OCI-M2 (cell line): ENCODE results near the gene GEN1.

Experiments used
- DNase-seq: peaks from one replicate; lab custom pipeline; 2025; ENCODE audit not compliant: unreplicated experiment; lab: John Stamatoyannopoulos, UW

Gene GEN1

DNA sequence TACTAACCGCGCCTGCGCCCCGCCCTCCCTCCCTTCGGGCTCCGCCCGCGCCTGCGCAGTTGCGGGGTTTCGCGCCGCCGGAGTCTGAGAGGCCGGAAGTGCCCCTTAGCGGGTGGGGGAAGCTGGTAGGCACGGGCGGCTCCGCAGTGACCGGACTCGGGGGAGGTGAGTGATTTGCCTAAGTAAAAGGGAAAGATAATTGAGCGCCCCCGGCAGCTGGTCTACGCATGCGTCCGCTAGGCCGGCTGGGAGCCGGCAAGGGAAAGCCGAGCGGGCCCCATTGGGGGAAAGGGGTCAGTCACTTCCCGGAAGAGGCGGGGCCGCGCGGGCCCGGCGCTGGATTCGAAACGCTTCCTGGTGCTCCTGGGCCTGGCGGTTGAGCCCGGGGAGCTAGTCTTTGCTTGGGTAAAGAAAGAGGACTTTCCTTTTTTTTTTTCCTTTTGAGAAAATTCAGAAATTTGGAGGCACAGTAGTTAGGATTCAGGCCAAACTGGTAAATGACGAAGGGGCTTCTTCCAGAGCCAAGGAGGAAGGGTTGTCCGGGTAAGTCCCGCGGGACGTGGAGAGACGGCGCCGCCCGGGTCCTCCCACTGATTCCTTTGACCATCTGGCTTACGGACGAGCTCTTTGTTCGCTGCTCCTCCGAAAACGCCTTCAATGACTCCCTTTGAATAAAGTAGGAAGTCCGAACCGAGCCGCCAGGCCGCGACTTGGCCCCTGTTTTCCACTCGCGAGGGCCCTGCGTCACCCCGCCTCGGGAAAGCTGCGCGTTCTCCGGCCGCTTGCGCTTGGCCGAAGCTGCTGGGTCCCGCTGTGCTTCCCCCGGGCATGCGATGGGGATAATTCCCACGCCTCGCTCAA lies at the start of gene GEN1, which contains the start of gene SMC6:
Gene GEN1, plus strand, starts transcription at position 336 of the 861 bp plus-strand sequence. CDS start 5,806 bp downstream, outside the sequence.
Gene SMC6, minus strand, starts transcription at position 8 of the 861 bp plus-strand sequence. CDS start 7,864 bp downstream, outside the sequence.
- DNase-seq = peak; percentile 67

GRCh38 chr2:17706845-17707244 lies 47.1 kb upstream of the GEN1 start:
- no peak for DNase-seq

- DNase-seq = no peak
These were observed 45.4 kb upstream of the GEN1 start for GRCh38 chr2:17708501-17708900.

DNA sequence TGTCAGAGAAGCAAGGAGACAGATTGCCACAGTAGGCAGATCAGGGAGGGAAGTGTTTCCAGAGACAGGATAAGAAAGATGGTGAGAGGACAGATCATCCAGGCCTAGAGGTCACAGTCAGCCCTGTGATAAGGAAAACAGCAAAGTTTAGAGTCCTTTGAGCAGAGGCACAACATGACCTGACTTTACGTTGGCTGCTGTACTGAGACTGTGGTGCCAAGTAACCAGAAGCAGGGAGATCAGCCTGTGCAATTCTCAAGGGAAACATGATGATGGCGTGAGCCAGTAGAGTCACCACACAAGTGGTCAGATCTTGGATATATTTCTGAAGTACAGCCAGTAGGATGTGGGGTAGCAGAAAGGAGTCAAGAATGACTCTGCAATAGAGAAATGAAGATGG lies 44.0 kb upstream of the GEN1 start:
- DNase-seq = no peak

- DNase-seq = no peak
These were observed 43.2 kb upstream of the GEN1 start for GRCh38 chr2:17710547-17711248.

DNA sequence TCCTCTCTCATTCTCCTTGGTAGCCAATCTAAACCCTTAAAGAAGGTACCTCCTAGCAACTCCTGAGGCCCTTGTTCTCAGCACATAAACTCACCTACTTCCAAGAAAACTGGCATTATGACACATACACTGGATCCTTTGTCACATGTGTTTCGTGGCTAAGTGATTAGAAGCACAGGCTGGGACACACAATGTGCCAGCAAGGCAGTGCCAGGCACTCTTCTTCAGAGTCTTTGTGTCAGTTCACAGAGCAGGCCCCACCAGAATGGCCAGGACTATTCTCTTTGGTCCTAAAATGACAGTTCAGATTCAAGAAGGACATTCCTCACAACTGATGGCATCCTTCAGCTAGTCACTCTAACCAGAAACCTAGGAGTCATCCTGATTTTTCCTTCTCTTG lies 40.6 kb upstream of the GEN1 start:
- no peak for DNase-seq

DNA sequence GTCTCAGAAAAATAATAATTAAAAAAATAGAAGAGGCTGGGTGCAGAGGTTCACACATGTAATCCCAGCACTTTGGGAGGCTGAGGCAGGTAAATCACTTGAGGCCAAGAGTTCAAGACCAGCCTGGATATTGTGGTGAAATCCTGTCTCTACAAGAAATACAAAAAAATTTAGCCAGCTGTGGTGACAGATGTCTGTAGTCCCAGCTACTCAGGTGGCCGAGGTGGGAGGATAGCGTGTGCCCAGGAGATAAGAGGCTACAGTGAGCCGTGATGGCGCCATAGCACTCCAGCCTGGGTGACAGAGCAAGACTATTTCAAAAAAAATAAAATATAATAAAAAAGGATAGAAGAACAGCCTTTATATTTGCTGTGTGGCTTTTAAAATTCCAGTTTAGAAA lies 36.3 kb upstream of the GEN1 start:
- DNase-seq = no peak

- DNase-seq = no peak
These were observed 35.2 kb upstream of the GEN1 start for GRCh38 chr2:17718689-17719088.

GRCh38 chr2:17719562-17720371 lies 34.2 kb upstream of the GEN1 start:
- DNase-seq = no peak

- DNase-seq = no peak
These were observed 25.7 kb upstream of the GEN1 start for GRCh38 chr2:17728210-17728609.

DNA sequence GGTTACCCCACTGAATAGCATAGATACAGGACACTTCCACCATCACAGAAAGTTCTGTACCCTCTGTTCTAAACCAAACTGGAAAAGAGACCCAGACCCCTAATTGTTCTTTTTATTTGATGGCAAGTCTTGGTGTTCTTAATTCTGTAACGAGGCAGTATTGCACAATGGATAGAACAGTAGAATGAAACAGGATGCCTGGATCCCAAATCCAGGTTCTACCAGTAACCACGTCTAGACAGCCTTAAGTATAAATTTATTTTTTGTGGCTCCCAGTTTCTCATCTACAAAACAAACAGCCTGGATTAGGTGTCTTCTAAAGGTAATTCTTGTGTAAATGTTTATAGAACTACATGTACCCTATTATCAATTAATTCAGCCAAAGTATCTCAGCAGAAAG lies 24.1 kb upstream of the GEN1 start:
- no peak for DNase-seq

DNA sequence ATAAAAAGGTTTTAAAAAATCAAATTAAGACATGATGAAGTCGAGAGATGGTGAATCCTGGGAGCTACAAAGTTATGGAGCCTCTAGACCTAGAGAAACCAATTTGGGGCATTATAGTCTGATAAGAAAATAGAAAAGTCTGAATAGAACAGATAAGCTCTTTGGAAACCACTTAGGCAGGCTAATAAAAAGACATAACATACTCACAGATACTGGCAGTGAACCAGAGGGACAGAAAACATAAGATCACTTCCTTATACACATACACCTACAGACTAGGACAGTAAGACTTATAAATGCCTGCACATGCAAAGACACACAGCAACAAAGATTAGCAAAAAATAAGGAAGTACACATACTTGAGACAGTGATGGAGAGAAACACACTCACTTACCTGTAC lies 20.3 kb upstream of the GEN1 start:
- DNase-seq = no peak

DNA sequence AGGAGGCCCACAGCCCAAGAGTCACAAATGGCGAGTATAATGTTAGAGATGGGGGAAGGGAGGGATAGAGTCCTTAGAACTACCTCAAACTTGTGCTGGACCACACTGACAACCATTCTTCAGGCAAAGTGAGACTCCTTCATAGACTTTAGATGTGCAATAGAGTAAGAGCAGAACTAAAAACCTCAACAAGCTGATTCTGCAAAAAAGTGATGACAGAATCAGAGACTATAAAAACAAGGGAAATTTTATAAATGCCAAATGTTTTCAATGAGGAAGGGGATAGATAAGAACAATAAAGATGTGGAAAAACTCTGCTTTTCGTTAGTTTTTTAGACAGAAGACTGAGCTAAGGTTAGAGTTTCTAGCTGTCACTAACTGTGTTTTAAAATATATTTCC lies 18.1 kb upstream of the GEN1 start:
- DNase-seq = no peak

- no peak for DNase-seq
These were observed 16.9 kb upstream of the GEN1 start for GRCh38 chr2:17736989-17737388.

- DNase-seq = no peak
These were observed 13.7 kb upstream of the GEN1 start for GRCh38 chr2:17740203-17740602.

DNA sequence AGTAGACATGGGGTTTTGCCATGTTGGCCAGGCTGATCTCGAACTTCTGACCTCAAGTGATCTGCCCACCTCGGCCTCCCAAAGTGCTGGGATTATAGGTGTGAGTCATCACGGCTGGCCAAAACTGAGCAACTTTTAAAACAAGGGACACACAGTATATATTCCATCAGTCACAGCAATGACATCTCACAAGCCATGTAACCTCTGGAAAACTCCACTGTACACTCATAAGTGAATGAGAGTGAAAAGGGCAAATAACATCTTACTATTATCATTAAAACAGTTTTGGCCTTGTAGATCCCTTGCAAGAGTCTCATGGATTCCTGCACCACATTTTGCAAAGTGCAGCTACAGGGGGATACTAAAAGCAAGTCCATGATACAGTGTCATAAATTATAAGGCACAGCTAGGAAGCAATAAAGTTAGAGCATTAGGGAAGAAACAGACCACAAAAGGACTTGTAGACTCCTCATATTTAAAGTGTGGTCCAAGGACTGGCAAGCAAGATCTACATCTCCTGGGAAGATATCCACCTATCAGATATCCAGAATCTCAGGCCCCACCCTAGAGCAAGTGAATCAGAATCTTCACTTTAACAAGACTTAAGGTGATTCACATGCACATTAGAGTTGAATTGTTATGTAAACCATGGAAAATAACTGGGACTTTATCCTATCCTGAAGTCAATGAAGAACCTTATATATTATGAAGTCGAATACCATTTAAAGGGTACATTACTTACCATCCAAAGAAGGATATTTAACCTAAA lies 6.1 kb upstream of the GEN1 start:
- no peak for DNase-seq

DNA sequence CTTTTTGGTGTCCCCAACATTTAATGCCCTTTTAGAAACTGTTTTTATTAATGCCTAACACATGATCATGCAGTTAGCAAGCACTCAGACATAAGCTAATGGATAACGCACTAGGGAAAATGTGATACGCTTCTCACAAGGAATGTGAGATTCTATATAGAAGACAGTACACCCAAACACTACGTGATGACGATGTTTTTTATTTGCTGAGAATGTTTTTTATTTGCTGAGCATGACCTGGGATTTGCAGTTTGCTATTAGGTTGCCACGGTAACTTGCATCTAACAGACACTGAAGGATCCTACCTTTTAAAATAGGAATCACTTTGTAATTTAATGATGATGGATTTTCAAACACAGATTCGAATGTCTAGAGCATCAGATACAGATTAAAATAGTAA lies 5.2 kb upstream of the GEN1 start:
- no peak for DNase-seq

- DNase-seq = no peak
These were observed 4.0 kb upstream of the GEN1 start for GRCh38 chr2:17749753-17750438.

DNA sequence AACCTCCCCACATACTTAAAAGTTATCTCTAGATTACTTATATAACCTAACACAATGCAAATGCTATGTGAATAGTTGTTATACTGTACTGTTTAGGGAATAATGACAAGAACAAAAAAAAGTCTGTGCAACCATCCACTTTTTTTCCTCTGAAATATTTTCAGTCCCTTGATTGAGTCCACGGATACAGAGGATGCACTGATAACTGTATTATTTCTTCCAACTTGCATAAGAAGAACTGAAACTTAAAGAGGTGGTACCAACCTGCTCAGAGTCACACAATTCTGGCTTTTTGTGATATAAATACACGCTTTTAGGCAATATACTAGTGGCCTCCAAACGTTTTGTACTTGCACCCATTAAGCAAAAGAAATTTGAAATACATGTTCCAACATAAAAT lies 1.7 kb upstream of the GEN1 start:
- DNase-seq = no peak
